ENCODE measurements around the gene SNED1. TPM values are rescaled to one million over a fixed set of nuclear protein-coding genes. Genes with fewer than 3 reads are reported as not detected.

The SNED1 gene
- total and polyA plus RNA-seq, 9 of the 15 experiments (the other 6 are each of a cell fraction or from before 2014, with no cell fraction given), result 0.03 to 0.07 (median 0.05) TPM; not detected in 5

DNA sequence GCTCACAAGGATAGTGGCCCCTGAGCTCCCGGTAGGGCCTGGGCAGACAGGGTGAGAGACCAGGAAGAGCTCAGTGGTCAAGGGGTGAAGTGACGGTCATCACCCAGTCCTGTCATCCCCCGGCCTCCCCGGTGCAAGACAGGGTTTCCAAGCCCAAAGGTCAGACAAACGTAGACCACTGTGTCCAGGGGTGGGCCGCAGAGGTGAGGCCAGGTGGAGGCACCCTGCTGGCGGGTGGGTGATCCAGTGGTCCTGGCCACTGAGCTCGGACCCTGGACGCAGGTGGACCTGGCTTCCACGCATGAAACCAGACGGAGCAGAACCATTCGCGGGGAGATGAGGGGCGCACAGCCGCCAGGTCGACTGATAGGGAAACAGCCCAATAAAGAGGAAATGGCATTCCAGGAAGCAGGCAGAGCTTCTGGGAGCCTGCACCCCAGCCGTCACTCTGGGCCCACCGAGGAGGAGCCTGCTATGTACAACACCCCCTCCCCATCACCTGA lies 14.4 kb upstream of the SNED1 start:
- no peak for TF ChIP-seq C11orf30 (IDR thresholded peaks at IDR 0.05; ENCODE audit: low read depth)
- no peak for TF ChIP-seq E4F1 (CRISPR knock-in tag; IDR thresholded peaks at IDR 0.05; ENCODE audit: borderline replicate concordance)
- TF ChIP-seq PHB2 (IDR thresholded peaks at IDR 0.05; ENCODE audit: low read depth), result no peak
- TF ChIP-seq HNRNPH1 (optimal IDR thresholded peaks at IDR 0.05; ENCODE audit: low read depth, low read length), result no peak
- TF ChIP-seq KLF16 (IDR thresholded peaks at IDR 0.05), result no peak
- no peak for TF ChIP-seq JUN (IDR thresholded peaks at IDR 0.05; ENCODE audit: borderline replicate concordance, low read depth, low read length)
- no peak for TF ChIP-seq JUN (CRISPR knock-in tag; IDR thresholded peaks at IDR 0.05; ENCODE audit: borderline replicate concordance)
- no peak for TF ChIP-seq ZNF212 (CRISPR knock-in tag; IDR thresholded peaks at IDR 0.05)
- no peak for TF ChIP-seq STAT5A (IDR thresholded peaks at IDR 0.05; ENCODE audit: borderline replicate concordance, low read length)
- no peak for TF ChIP-seq MEF2A (IDR thresholded peaks at IDR 0.05; ENCODE audit: control insufficient read depth, low read depth, low read length)
- no peak for TF ChIP-seq STAT5B (CRISPR knock-in tag; IDR thresholded peaks at IDR 0.05)
- BruUV-seq (replicated peaks), result no TSS peak
- Histone ChIP-seq H3K27ac (ENCODE audit: extremely low read depth, low read depth, low read length) (no peak overlapping the region), H3K9ac (ENCODE audit: insufficient read depth in 1 of 2, low read depth in 2 of 2, low read length in 2 of 2) (no peak overlapping the region), H3K9me3 (replicated peaks; ENCODE audit: control insufficient read depth, insufficient read depth, low read depth, low read length) (no peaks in the 10 kb centered on the region), H3K27me3 (ENCODE audit: control insufficient read depth in 2 of 2, insufficient read depth in 2 of 2, low read length in 2 of 2) (peaks cover 0 to 15% of the 10 kb centered on the region in 2 experiments; a peak in 2 of 5 replicates), H3K36me3 (ENCODE audit: control insufficient read depth, insufficient read depth, low read length) (no peaks in the 10 kb centered on the region), H3K4me3 (no peak overlapping the region), H2AFZ (ENCODE audit: low read depth, low read length) (no peak overlapping the region), H3K9me1 (ENCODE audit: control insufficient read depth, insufficient read depth, low read length) (no peaks in the 10 kb centered on the region), H3K4me2 (ENCODE audit: insufficient read depth, low read length) (no peak overlapping the region), H4K20me1 (replicated peaks; ENCODE audit: control insufficient read depth, insufficient read depth, low read length) (0 out of 2 replicates have a peak, but pooled peaks cover 6% of the 10 kb centered on the region), H3K4me1 (replicated peaks in 1 of 2; ENCODE audit: control insufficient read depth in 2 of 2, insufficient read depth in 2 of 2, low read length in 2 of 2) (peaks cover 0 to 7% of the 10 kb centered on the region in 2 experiments; a peak in 2 of 5 replicates), H3K79me2 (ENCODE audit: control insufficient read depth, insufficient read depth, low read length) (no peaks in the 10 kb centered on the region)
- WGBS (ENCODE audit: insufficient coverage, low coverage, missing lambda C conversion rate), result 0% methylated on average over 13 of the region's 18 CpGs
- FAIRE-seq (no peak), ATAC-seq (no peak), DNase-seq (ENCODE audit: extremely low read depth in 1 of 4, low spot score in 3 of 4) (no peak)
- CTCF ChIA-PET (ENCODE audit: low intra/inter-chr PET ratio), result no interaction called here
- in situ Hi-C loops (cut with MboI) (no loop called here), intact Hi-C loops (cut with micrococcal nuclease) (no loop called here)
- POLR2A ChIA-PET, result interaction anchor here (0.6 kb wide), 1 partner anchor 85 kb away, joined by 3 read pairs; no protein-coding TSS in a partner anchor
